ENCODE results near the gene HMBS. TPM values are rescaled to one million over a fixed set of nuclear protein-coding genes. Genes with fewer than 3 reads are reported as not detected.

HMBS gene
- total RNA-seq, 6 experiments from 2014 or later, result 31.1 to 45.6 (median 41.9) TPM

- DNase-seq, result no peak
- no peak for TF ChIP-seq CTCF (IDR thresholded peaks at IDR 0.05)
- peak overlapping the region; percentile 31; the same call in 1 of the 2 replicates for H3K27ac Mint-ChIP-seq
- H3K27me3 Mint-ChIP-seq (ENCODE audit: insufficient read depth), result no peaks in the 10 kb centered on the region
- H3K36me3 Mint-ChIP-seq (ENCODE audit: low read depth), result peaks cover 4% of the 10 kb centered on the region; the same call in 1 of the 2 replicates
- H3K9me3 Mint-ChIP-seq, result no peaks in the 10 kb centered on the region
- H3K4me3 Mint-ChIP-seq, result no peak overlapping the region
- peaks cover 25% of the 10 kb centered on the region for H3K4me1 Mint-ChIP-seq (ENCODE audit: low read depth)
Observed at GRCh38 chr11:119087123-119087522, 2.4 kb downstream of the HMBS start.

- H3K9me3 Mint-ChIP-seq, result no peaks in the 10 kb centered on the region
- no peak for TF ChIP-seq CTCF (IDR thresholded peaks at IDR 0.05)
- no peak for DNase-seq
- H3K27ac Mint-ChIP-seq, result peak overlapping the region; percentile 31; the same call in 1 of the 2 replicates
- no peak overlapping the region for H3K4me3 Mint-ChIP-seq
- no peaks in the 10 kb centered on the region for H3K27me3 Mint-ChIP-seq (ENCODE audit: insufficient read depth)
- H3K36me3 Mint-ChIP-seq (ENCODE audit: low read depth), result peaks cover 8% of the 10 kb centered on the region; the same call in 1 of the 2 replicates
- peaks cover 32% of the 10 kb centered on the region for H3K4me1 Mint-ChIP-seq (ENCODE audit: low read depth)
Observed at GRCh38 chr11:119087747-119088241, 3.1 kb downstream of the HMBS start.

- Mint-ChIP-seq H3K4me3 (no peak overlapping the region), H3K36me3 (ENCODE audit: low read depth) (peaks cover 12% of the 10 kb centered on the region), H3K9me3 (no peaks in the 10 kb centered on the region), H3K4me1 (ENCODE audit: low read depth) (peaks cover 38% of the 10 kb centered on the region), H3K27me3 (ENCODE audit: insufficient read depth) (no peaks in the 10 kb centered on the region), H3K27ac (no peak overlapping the region)
- no peak for DNase-seq
- TF ChIP-seq CTCF (IDR thresholded peaks at IDR 0.05), result no peak
Observed at GRCh38 chr11:119088406-119088805, 3.7 kb downstream of the HMBS start.

- H3K36me3 Mint-ChIP-seq (ENCODE audit: low read depth), result peaks cover 19% of the 10 kb centered on the region
- H3K4me1 Mint-ChIP-seq (ENCODE audit: low read depth), result peaks cover 42% of the 10 kb centered on the region
- no peaks in the 10 kb centered on the region for H3K9me3 Mint-ChIP-seq
- H3K27me3 Mint-ChIP-seq (ENCODE audit: insufficient read depth), result peaks cover 2% of the 10 kb centered on the region; the same call in 1 of the 2 replicates
- no peak for DNase-seq
- no peak overlapping the region for H3K4me3 Mint-ChIP-seq
- H3K27ac Mint-ChIP-seq, result no peak overlapping the region
- TF ChIP-seq CTCF (IDR thresholded peaks at IDR 0.05), result no peak
Observed at GRCh38 chr11:119089319-119089718, 4.6 kb downstream of the HMBS start.

GRCh38 chr11:119091178-119091577, 6.5 kb downstream of the HMBS start:
- peak overlapping the region; percentile 68; the same call in 1 of the 2 replicates for H3K27ac Mint-ChIP-seq

More at GRCh38 chr11:119091178-119091577, 6.5 kb downstream of the HMBS start:
- H3K9me3 Mint-ChIP-seq, result 0 out of 2 replicates have a peak, but pooled peaks cover 5% of the 10 kb centered on the region
- peaks cover 19% of the 10 kb centered on the region for H3K36me3 Mint-ChIP-seq (ENCODE audit: low read depth)
- H3K4me3 Mint-ChIP-seq, result no peak overlapping the region
- H3K27me3 Mint-ChIP-seq (ENCODE audit: insufficient read depth), result peaks cover 10% of the 10 kb centered on the region
- TF ChIP-seq CTCF (IDR thresholded peaks at IDR 0.05), result no peak
- H3K4me1 Mint-ChIP-seq (ENCODE audit: low read depth), result peaks cover 37% of the 10 kb centered on the region
- DNase-seq, result no peak

Measured in HFFc6 (cell line).